PC-9 (cell line): ENCODE measurements around the gene DCUN1D1.

Experiments used
- EZH2 ChIP-seq: fragments of 200-600 bp; sonication (generic); IDR thresholded peaks from 2 replicates; pipeline ENCODE4 v1.8.0; 2017; ENCODE audit warnings: antibody characterized with exemption, low read depth
- TF ChIP-seq, protein P1 (sequence below): fragments of 200-600 bp; sonication (generic); conservative IDR thresholded peaks from 2 replicates; pipeline ENCODE4 v1.6.1; 2017; ENCODE audit warnings: mixed run types, antibody characterized with exemption, mild to moderate bottlenecking, moderate library complexity

DNA sequence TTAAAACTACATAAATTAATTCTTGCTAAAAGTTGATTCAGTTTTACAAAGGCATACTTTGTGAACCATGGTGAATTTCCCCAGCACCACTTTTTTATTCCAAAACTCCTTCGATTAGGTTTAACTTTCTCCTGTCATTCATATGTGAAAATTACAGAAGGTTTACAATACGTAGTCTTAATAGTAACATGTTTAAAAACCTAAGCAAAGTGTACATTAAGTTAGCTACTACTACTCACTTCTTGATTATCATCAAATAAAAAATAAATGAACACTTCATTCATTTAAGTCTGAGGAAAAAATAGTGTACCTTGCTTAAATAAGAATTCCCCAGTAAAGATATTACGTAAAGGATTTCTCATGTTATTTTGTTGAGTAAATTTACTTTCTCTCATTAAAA, 38.6 kb downstream of the DCUN1D1 start:
- TF ChIP-seq, protein P1, sequence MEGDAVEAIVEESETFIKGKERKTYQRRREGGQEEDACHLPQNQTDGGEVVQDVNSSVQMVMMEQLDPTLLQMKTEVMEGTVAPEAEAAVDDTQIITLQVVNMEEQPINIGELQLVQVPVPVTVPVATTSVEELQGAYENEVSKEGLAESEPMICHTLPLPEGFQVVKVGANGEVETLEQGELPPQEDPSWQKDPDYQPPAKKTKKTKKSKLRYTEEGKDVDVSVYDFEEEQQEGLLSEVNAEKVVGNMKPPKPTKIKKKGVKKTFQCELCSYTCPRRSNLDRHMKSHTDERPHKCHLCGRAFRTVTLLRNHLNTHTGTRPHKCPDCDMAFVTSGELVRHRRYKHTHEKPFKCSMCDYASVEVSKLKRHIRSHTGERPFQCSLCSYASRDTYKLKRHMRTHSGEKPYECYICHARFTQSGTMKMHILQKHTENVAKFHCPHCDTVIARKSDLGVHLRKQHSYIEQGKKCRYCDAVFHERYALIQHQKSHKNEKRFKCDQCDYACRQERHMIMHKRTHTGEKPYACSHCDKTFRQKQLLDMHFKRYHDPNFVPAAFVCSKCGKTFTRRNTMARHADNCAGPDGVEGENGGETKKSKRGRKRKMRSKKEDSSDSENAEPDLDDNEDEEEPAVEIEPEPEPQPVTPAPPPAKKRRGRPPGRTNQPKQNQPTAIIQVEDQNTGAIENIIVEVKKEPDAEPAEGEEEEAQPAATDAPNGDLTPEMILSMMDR: no peak
- TF ChIP-seq EZH2: no peak
